ENCODE measurements around the gene GOLGA8Q. TPM values are rescaled to one million over a fixed set of nuclear protein-coding genes. Genes with fewer than 3 reads are reported as not detected.
"Not testable (repeated sequence)": the region's sequence is repeated elsewhere in the genome, so short reads cannot be mapped to it uniquely, and the experiment has no call there.

GOLGA8Q gene
- total RNA-seq, 1 donor from 2014 or later: 0.87 TPM

DNA sequence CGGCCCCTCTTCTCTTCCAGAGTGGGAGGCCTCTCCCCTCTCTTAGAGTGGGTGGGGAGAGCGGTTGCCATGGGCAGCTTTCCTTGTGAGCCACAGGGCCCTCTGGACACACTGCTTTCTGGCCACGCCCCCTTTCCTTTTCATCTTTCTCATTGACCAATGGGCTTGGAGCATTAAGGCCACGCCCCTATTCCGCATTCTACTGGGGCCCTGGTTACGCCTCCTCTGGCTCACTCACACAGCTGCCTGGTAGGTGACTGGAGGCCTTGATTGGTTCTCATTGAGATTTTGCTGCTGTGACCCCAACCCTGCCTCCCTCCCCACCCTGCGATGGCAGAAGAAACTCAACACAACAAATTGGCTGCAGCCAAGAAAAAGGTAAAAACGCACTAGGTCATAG is 51.9 kb downstream of the GOLGA8Q start, which contains the start of gene GOLGA8H:
GOLGA8H (plus strand) TSS at position 233 of the 400 bp plus-strand sequence; CDS start at position 331, 98 bp downstream.
- not testable (repeated sequence) for H3K4me1 Mint-ChIP-seq; DNase-seq (ENCODE audit: low spot score in 2 of 2, unreplicated experiment in 2 of 2)

More for the DNA sequence above, 51.9 kb downstream of the GOLGA8Q start, which contains the start of gene GOLGA8H:
- not testable (repeated sequence) for H3K27me3 Mint-ChIP-seq (ENCODE audit: low read depth); H3K36me3 Mint-ChIP-seq; H3K27ac Mint-ChIP-seq; H3K9me3 Mint-ChIP-seq; H3K4me3 Mint-ChIP-seq

Other genes with a start within 250 kb of the GOLGA8Q start
- 0.33 to 1.5 TPM (median 0.99 TPM) in 3 replicates for gene CHRFAM7A, start 158.5 kb upstream of the GOLGA8Q start, total RNA-seq
- 4.6 to 8.0 TPM (median 7.3 TPM) in 3 replicates for gene GOLGA8R, start 137.8 kb upstream of the GOLGA8Q start, total RNA-seq
- gene GOLGA8H, start 52.0 kb downstream of the GOLGA8Q start, total RNA-seq: 0.29 to 0.51 TPM (median 0.47 TPM) in 3 replicates